CD4-positive, alpha-beta T cell treated with Interleukin-15 for 4 hours (primary cell): ENCODE results near the gene SNX33.

Experiments used
- DNase-seq: peaks from one replicate; pipeline ENCODE4 v3.0.0-alpha.2; 2020; ENCODE audit warnings: low spot score

SNX33 gene

GRCh38 chr15:75641179-75641503 lies 6.6 kb upstream of the SNX33 start:
- DNase-seq = no peak

- DNase-seq = no peak
These were observed 6.1 kb upstream of the SNX33 start for GRCh38 chr15:75641603-75642002.

DNA sequence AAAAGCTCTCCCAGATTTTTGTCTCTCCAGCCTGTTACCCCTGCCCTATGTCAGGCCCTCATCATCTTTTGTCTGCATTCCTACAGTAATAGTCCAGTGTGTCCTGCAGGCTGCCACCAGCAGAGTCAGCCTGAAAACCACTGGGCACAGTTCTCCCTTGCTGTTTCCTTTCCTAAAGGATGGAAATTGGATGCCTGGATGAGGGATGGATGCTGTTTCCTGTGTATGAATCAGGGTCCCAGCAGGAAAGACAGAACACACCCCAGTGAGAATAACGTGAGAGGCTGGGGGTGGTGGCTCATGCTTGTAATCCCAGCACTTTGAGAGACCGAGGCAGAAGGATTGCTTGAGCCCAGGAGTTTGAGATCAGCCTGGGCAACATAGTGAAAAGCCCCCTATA lies 3.3 kb upstream of the SNX33 start:
- no peak for DNase-seq

GRCh38 chr15:75646112-75646943 lies 1.4 kb upstream of the SNX33 start:
- DNase-seq = no peak

GRCh38 chr15:75646944-75647364 lies 758 bp upstream of the SNX33 start:
- DNase-seq = no peak

GRCh38 chr15:75648156-75649000 lies 666 bp downstream of the SNX33 start:
- no peak for DNase-seq

- no peak for DNase-seq
These were observed 1.5 kb downstream of the SNX33 start for GRCh38 chr15:75649045-75649761.

DNA sequence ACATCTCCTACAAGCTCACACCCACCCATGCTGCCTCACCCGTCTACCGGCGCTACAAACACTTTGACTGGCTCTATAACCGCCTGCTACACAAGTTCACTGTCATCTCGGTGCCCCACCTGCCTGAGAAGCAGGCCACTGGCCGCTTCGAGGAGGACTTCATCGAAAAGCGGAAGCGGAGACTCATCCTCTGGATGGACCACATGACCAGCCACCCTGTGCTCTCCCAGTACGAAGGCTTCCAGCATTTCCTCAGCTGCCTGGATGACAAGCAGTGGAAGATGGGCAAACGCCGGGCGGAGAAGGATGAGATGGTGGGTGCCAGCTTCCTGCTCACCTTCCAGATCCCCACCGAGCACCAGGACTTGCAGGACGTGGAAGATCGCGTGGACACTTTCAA lies 2.1 kb downstream of the SNX33 start:
- no peak for DNase-seq

- no peak for DNase-seq
These were observed 3.4 kb downstream of the SNX33 start for GRCh38 chr15:75650908-75651809.

DNA sequence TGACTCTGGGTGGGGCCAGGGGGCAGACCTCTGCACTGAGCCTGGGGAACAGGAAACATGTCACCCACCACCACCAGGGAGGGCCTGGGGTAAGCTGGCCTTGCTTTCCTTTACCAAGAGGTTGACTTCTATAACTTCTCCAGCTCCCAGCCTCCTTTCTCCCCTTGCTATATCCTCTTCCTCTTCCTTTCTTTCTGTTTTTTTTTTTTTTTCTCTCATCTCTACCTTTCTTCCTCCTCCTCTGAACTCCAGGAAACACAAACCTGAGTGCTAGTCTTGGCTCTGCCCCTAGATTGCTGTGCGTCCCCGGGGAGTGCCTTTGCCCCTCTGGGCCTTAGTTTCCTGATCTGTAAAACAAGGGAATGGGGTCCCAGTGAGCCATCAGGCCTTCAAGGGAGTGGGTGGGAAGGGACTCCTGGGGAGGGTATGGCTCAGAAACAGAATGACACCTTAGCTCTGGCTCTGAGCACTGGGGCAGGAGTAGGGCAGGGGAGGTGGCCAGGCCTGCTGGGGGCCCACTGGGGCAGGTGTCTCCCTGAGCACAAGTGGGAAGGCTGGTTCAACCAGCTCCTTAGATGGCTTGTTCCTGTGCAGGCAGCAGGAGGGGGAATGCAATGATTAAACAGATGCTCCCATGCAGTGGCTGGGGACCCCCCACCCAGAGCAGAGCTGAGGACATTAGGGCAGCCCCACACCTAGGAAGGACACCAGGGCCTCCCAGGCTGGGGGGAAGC lies 4.3 kb downstream of the SNX33 start:
- no peak for DNase-seq

- no peak for DNase-seq
These were observed 5.7 kb downstream of the SNX33 start for GRCh38 chr15:75653347-75653913.

- DNase-seq = no peak
These were observed 6.6 kb downstream of the SNX33 start for GRCh38 chr15:75654201-75654907.

DNA sequence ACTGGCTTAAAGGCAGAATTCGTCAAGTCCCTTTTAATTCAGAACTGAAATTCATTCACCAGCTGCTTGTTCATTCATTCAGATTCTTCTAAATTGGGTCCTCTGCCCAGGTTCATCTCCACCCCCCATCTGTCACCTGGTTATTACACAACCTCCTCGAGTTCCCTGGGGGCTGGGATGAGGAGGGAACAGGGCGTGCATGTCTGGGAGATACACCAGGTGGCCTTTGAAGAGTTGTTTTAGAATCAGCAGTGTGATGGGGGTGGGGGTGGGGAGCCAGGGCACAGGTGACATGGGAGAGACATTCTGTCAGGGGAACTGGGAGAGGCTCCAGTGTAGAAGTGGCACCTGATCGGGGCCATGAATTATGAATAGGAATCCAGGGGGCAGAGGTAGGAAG lies 8.2 kb downstream of the SNX33 start:
- no peak for DNase-seq

DNA sequence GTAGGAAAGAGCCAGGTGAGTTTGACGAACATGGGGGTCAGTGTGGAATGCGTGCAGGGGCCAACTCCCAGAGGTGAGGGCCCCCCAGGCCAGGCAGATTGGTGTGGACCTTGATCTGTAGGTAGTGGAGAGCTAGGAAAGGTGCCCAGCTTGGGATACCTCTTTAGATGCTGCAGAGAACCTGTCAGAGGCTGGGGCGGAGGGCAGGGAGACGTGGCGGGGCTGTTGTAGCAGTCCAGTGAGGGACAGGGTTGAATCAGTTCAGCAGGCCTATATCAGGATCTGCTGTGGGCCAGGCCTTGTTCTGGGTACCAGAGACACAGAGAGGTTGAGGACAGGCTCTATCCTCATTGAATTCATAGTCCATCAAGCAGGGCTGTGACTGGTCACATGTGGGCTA lies 8.6 kb downstream of the SNX33 start:
- no peak for DNase-seq

- no peak for DNase-seq
These were observed 9.1 kb downstream of the SNX33 start for GRCh38 chr15:75656813-75657212.

- DNase-seq = no peak
These were observed 11.5 kb downstream of the SNX33 start for GRCh38 chr15:75659141-75659771.

GRCh38 chr15:75659928-75660645 lies 12.4 kb downstream of the SNX33 start:
- DNase-seq = no peak

GRCh38 chr15:75661100-75661755 lies 13.5 kb downstream of the SNX33 start:
- DNase-seq = no peak
